Activated naive CD4-positive, alpha-beta T cell treated with anti-CD3 and anti-CD28 coated beads for 36 hours (primary cell): ENCODE data around the gene FAM50B. TPM values are rescaled to one million over a fixed set of nuclear protein-coding genes. Genes with fewer than 3 reads are reported as not detected.
"Not testable (repeated sequence)": the region's sequence is repeated elsewhere in the genome, so short reads cannot be mapped to it uniquely, and the experiment has no call there.

Experiments
- CTCF ChIA-PET: fragments of 350-600 bp; sonication (Branson Sonifier 250); formaldehyde crosslinking; loops from one replicate; lab custom pipeline; 2021; ENCODE audit warnings: antibody characterized with exemption; lab: Charles Lee
- DNase-seq: peaks from one replicate; pipeline ENCODE4 v3.0.0-alpha.2; 2020
- H3K27ac Mint-ChIP-seq: one replicate; pipeline ENCODE4 v1.8.0; 2021; ENCODE audit warnings: mild to moderate bottlenecking, mixed read lengths
- H3K27me3 Mint-ChIP-seq: one replicate; pipeline ENCODE4 v1.8.0; 2021; ENCODE audit warnings: low read depth, mixed read lengths
- H3K36me3 Mint-ChIP-seq: one replicate; pipeline ENCODE4 v1.8.0; 2021; ENCODE audit warnings: low read depth, mixed read lengths
- H3K4me1 Mint-ChIP-seq: one replicate; pipeline ENCODE4 v1.8.0; 2021; ENCODE audit warnings: low read depth, mixed read lengths
- H3K4me3 Mint-ChIP-seq: one replicate; pipeline ENCODE4 v1.8.0; 2021; ENCODE audit warnings: mild to moderate bottlenecking, moderate library complexity, mixed read lengths
- H3K9me3 Mint-ChIP-seq: one replicate; pipeline ENCODE4 v1.8.0; 2021; ENCODE audit warnings: mixed read lengths
- intact Hi-C: fragments of 100-400 bp; cut with micrococcal nuclease; formaldehyde crosslinking; loops from one replicate; pipeline ENCODE4 v1.15.1; 2023
- total RNA-seq, 2 experiments: library from RNA; stranded (reverse); gene quantifications; one replicate each; pipeline ENCODE4 v1.2.3, GENCODE V29; 2021

The FAM50B gene
- total RNA-seq, 2 experiments from 2014 or later = 4.4 to 5.1 TPM

- H3K27me3 Mint-ChIP-seq = peaks cover 10% of the 10 kb centered on the region
- H3K9me3 Mint-ChIP-seq = peaks cover 3% of the 10 kb centered on the region
- CTCF ChIA-PET = no interaction called here
- intact Hi-C loops = no loop called here
- H3K4me3 Mint-ChIP-seq = no peak overlapping the region
- H3K27ac Mint-ChIP-seq = no peak overlapping the region
- no peak for DNase-seq
- no peaks in the 10 kb centered on the region for H3K36me3 Mint-ChIP-seq
- H3K4me1 Mint-ChIP-seq = no peaks in the 10 kb centered on the region
Observed at GRCh38 chr6:3857468-3858456, 8.6 kb downstream of the FAM50B start.

DNA sequence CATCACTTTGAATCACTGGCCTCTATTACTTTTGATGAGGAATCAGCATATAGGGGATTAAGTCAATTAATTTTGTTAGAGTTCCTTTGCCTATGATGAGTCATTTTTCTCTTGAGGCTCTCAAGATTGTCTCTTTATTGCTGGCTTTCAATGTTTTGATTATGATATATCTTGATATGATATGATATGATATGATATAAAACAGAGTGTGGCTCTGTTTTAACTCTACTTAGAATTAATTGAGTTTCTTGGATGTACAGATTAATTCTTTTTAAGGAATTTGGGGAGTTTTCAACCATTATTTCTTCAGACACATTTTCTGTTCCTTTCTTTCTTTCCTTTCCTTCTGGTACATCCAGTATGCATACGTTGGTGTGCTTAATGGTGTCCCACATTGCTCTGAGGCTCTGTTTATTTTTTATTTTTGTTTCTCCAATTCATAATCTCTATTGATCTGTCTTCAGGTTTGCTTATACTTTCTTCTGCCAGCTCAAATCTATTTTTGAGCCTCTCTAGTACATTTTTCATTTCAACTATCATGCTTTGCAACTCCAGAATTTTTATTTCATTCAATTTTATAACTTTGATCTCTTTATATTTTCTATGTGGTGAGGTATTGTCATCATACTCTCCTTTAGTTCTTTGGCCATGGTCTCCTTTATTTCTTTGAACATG, 10.8 kb downstream of the FAM50B start:
- intact Hi-C loops = no loop called here

DNA sequence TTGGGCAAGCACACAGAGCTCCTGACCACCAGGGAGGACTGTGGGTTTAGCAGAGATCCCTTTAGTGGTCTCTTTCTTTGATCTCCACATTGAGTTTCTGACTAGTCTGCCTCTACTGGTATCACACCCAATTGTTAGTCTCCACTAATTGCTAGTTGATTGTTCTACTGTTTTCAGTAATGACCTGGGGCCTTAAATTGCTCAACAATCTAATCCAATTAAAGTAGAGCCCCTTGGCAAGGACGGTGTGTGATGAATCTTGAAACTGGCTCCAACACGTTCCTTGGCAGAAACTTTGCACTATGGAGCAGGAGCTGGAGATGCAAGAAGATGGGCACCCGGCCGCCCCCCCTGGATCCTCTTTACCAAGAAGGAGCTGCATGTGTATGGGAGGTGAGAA, 12.3 kb downstream of the FAM50B start:
- no peak for DNase-seq
- Mint-ChIP-seq H3K4me1 (no peaks in the 10 kb centered on the region), H3K36me3 (no peaks in the 10 kb centered on the region), H3K4me3 (no peak overlapping the region), H3K9me3 (peaks cover 3% of the 10 kb centered on the region), H3K27ac (no peak overlapping the region), H3K27me3 (peaks cover 10% of the 10 kb centered on the region)
- intact Hi-C loops = no loop called here
- CTCF ChIA-PET = interaction anchor here (0.7 to 3.5 kb wide), 4 partner anchors 10 to 129 kb away, joined by 3 to 16 read pairs (median 4); partner anchors contain the start of gene FAM50B

More for the DNA sequence above, 10.8 kb downstream of the FAM50B start:
- CTCF ChIA-PET = interaction anchor here (3.5 kb wide), 1 partner anchor 11 kb away, joined by 16 read pairs; the partner anchor contains the start of gene FAM50B
- Mint-ChIP-seq H3K36me3 (no peaks in the 10 kb centered on the region), H3K27ac (no peak overlapping the region), H3K27me3 (peaks cover 10% of the 10 kb centered on the region), H3K4me1 (no peaks in the 10 kb centered on the region), H3K4me3 (no peak overlapping the region), H3K9me3 (peaks cover 3% of the 10 kb centered on the region)
- no peak for DNase-seq

GRCh38 chr6:3862038-3862437, 12.9 kb downstream of the FAM50B start:
- CTCF ChIA-PET = interaction anchor here (0.7 to 3.5 kb wide), 3 partner anchors 11 to 130 kb away, joined by 3 to 16 read pairs (median 3); partner anchors contain the start of gene FAM50B
- no peaks in the 10 kb centered on the region for H3K4me1 Mint-ChIP-seq
- no peak for DNase-seq
- peaks cover 10% of the 10 kb centered on the region for H3K27me3 Mint-ChIP-seq
- H3K9me3 Mint-ChIP-seq = peaks cover 3% of the 10 kb centered on the region
- no peaks in the 10 kb centered on the region for H3K36me3 Mint-ChIP-seq
- H3K27ac Mint-ChIP-seq = no peak overlapping the region
- no peak overlapping the region for H3K4me3 Mint-ChIP-seq
- intact Hi-C loops = no loop called here

DNA sequence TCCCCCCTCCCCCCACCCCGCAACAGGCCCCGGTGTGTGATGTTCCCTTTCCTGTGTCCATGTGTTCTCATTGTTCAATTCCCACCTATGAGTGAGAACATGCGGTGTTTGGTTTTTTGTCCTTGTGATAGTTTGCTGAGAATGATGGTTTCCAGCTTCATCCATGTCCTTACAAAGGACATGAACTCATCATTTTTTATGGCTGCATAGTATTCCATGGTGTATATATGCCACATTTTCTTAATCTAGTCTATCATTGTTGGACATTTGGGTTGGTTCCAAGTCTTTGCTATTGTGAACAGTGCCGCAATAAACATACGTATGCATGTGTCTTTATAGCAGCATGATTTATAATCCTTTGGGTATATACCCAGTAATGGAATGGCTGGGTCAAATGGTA, 14.1 kb downstream of the FAM50B start:
- intact Hi-C loops, H3K4me3 Mint-ChIP-seq, H3K36me3 Mint-ChIP-seq, H3K27me3 Mint-ChIP-seq, DNase-seq, H3K27ac Mint-ChIP-seq, H3K9me3 Mint-ChIP-seq: not testable (repeated sequence)
- H3K4me1 Mint-ChIP-seq = peaks cover 12% of the 10 kb centered on the region
- CTCF ChIA-PET = interaction anchor here (0.6 to 3.5 kb wide), 2 partner anchors 14 to 159 kb away, joined by 5 to 16 read pairs; partner anchors contain the start of gene FAM50B

DNA sequence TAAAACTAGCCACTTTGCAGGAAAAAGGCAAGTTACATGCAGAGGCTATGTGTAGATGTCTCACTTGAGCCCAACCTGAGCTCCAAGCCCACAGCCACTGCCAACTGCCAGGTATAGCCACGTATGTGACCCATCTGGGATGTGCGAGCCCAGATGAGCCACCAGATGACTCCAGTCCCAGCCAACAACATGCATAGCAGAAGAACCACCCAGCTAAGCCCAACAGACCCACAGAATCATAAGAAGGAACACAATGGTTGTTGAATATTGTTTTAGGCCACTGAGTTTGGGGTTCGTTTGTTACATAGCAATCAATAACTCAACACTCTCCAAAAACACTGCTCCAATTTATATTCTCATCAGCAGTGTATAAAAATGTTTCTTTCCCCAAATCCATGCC, 16.3 kb downstream of the FAM50B start:
- H3K4me3 Mint-ChIP-seq = no peak overlapping the region
- no peak overlapping the region for H3K27ac Mint-ChIP-seq
- peaks cover 3% of the 10 kb centered on the region for H3K9me3 Mint-ChIP-seq
- CTCF ChIA-PET = interaction anchor here (0.7 kb wide), 1 partner anchor 68 kb away, joined by 5 read pairs; no protein-coding TSS in a partner anchor
- peaks cover 24% of the 10 kb centered on the region for H3K4me1 Mint-ChIP-seq
- no peaks in the 10 kb centered on the region for H3K36me3 Mint-ChIP-seq
- DNase-seq = no peak
- intact Hi-C loops = loop anchor here (5.0 kb wide), 1 partner anchor 52 kb away; no protein-coding TSS in a partner anchor
- H3K27me3 Mint-ChIP-seq = peaks cover 7% of the 10 kb centered on the region

GRCh38 chr6:3867641-3868502, 18.7 kb downstream of the FAM50B start:
- H3K36me3 Mint-ChIP-seq = no peaks in the 10 kb centered on the region
- intact Hi-C loops = loop anchor here (1.0 to 5.0 kb wide), 2 partner anchors 19 to 49 kb away; partner anchors contain the start of gene FAM50B
- peak overlapping the region; percentile 79 for H3K27ac Mint-ChIP-seq
- peaks cover 26% of the 10 kb centered on the region for H3K4me1 Mint-ChIP-seq
- H3K9me3 Mint-ChIP-seq = no peaks in the 10 kb centered on the region
- peaks cover 2% of the 10 kb centered on the region for H3K27me3 Mint-ChIP-seq
- DNase-seq = peak; percentile 27
- peak overlapping the region; percentile 6 for H3K4me3 Mint-ChIP-seq
- CTCF ChIA-PET = interaction anchor here (0.5 to 2.7 kb wide), 4 partner anchors 19 to 1899 kb away, joined by 3 to 24 read pairs (median 3); partner anchors contain the start of gene FAM50B

GRCh38 chr6:3868544-3868943, 19.4 kb downstream of the FAM50B start:
- no peak overlapping the region for H3K4me3 Mint-ChIP-seq
- CTCF ChIA-PET = interaction anchor here (0.5 to 2.7 kb wide), 3 partner anchors 20 to 1899 kb away, joined by 3 to 24 read pairs (median 3); partner anchors contain the start of gene FAM50B
- H3K36me3 Mint-ChIP-seq = no peaks in the 10 kb centered on the region
- peak overlapping the region; percentile 48 for H3K27ac Mint-ChIP-seq
- DNase-seq = no peak
- no peaks in the 10 kb centered on the region for H3K9me3 Mint-ChIP-seq
- H3K4me1 Mint-ChIP-seq = peaks cover 26% of the 10 kb centered on the region
- intact Hi-C loops = loop anchor here (5.0 kb wide), 1 partner anchor 49 kb away; no protein-coding TSS in a partner anchor
- peaks cover 2% of the 10 kb centered on the region for H3K27me3 Mint-ChIP-seq

DNA sequence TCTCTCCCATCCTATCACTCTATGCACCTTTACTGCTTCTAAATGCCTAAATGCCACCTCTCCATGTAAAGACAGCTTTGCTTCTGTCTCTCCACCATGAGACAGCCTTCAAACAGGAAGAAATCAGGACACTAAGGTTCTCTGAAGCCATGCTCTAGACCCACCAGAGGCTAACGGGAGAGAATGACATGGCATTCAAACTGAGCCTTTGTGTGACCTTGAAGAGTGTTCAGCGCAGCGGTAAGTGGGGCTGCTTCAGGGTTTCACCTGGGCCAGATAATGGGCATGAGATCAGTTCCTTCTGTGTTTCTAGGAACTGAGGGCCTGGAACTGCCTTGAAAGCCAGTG, 20.1 kb downstream of the FAM50B start:
- CTCF ChIA-PET = interaction anchor here (2.7 kb wide), 1 partner anchor 21 kb away, joined by 24 read pairs; the partner anchor contains the start of gene FAM50B
- Mint-ChIP-seq H3K27me3 (peaks cover 2% of the 10 kb centered on the region), H3K4me1 (peaks cover 26% of the 10 kb centered on the region), H3K4me3 (no peak overlapping the region), H3K36me3 (no peaks in the 10 kb centered on the region), H3K9me3 (no peaks in the 10 kb centered on the region), H3K27ac (no peak overlapping the region)
- intact Hi-C loops = loop anchor here (5.0 kb wide), 1 partner anchor 48 kb away; no protein-coding TSS in a partner anchor
- no peak for DNase-seq

GRCh38 chr6:3869632-3870527, 20.7 kb downstream of the FAM50B start:
- Mint-ChIP-seq H3K27ac (no peak overlapping the region), H3K4me1 (peaks cover 26% of the 10 kb centered on the region), H3K27me3 (peaks cover 2% of the 10 kb centered on the region), H3K9me3 (no peaks in the 10 kb centered on the region), H3K4me3 (no peak overlapping the region), H3K36me3 (no peaks in the 10 kb centered on the region)
- DNase-seq = no peak
- CTCF ChIA-PET = no interaction called here
- intact Hi-C loops = loop anchor here (5.0 kb wide), 1 partner anchor 47 kb away; no protein-coding TSS in a partner anchor
